Measurements from ENCODE around the gene RUNX1.
A peak's percentile ranks its signal among the peaks of the same experiment; 100 is the strongest.

Gene RUNX1

GRCh38 chr21:34857122-34857713 is 191.9 kb downstream of the RUNX1 start:
- no peak for TF ChIP-seq POLR2A (IDR thresholded peaks at IDR 0.05; ENCODE audit: low read depth, low read length)
- DNase-seq (ENCODE audit: insufficient read length, low spot score), result no peak
- no peak for FAIRE-seq

GRCh38 chr21:34852448-34852847 is 196.7 kb downstream of the RUNX1 start:
- no peak for TF ChIP-seq POLR2A (IDR thresholded peaks at IDR 0.05; ENCODE audit: low read depth, low read length)
- DNase-seq (ENCODE audit: insufficient read length, low spot score), result no peak

GRCh38 chr21:34850166-34850690 is 198.9 kb downstream of the RUNX1 start:
- no peak for TF ChIP-seq POLR2A (IDR thresholded peaks at IDR 0.05; ENCODE audit: low read depth, low read length)
- DNase-seq (ENCODE audit: insufficient read length, low spot score), result no peak
- no peak for FAIRE-seq

More at GRCh38 chr21:34852448-34852847, 196.7 kb downstream of the RUNX1 start:
- FAIRE-seq, result no peak

- DNase-seq (ENCODE audit: insufficient read length, low spot score), result no peak
- TF ChIP-seq POLR2A (IDR thresholded peaks at IDR 0.05; ENCODE audit: low read depth, low read length), result no peak
- no peak for FAIRE-seq
Measured at GRCh38 chr21:34846601-34847112, 202.4 kb downstream of the RUNX1 start.

GRCh38 chr21:34845521-34846451 is 203.3 kb downstream of the RUNX1 start:
- TF ChIP-seq POLR2A (IDR thresholded peaks at IDR 0.05; ENCODE audit: low read depth, low read length), result no peak
- FAIRE-seq, result no peak
- peak; percentile 42 for DNase-seq (ENCODE audit: insufficient read length, low spot score)

- no peak for DNase-seq (ENCODE audit: insufficient read length, low spot score)
- FAIRE-seq, result no peak
- TF ChIP-seq POLR2A (IDR thresholded peaks at IDR 0.05; ENCODE audit: low read depth, low read length), result no peak
Measured at GRCh38 chr21:34844924-34845238, 204.2 kb downstream of the RUNX1 start.

GRCh38 chr21:34844013-34844923 is 204.8 kb downstream of the RUNX1 start:
- DNase-seq (ENCODE audit: insufficient read length, low spot score) (no peak), FAIRE-seq (no peak)
- TF ChIP-seq POLR2A (IDR thresholded peaks at IDR 0.05; ENCODE audit: low read depth, low read length), result no peak

- FAIRE-seq, result no peak
- DNase-seq (ENCODE audit: insufficient read length, low spot score), result no peak
- TF ChIP-seq POLR2A (IDR thresholded peaks at IDR 0.05; ENCODE audit: low read depth, low read length), result no peak
Measured at GRCh38 chr21:34843562-34843961, 205.5 kb downstream of the RUNX1 start.

GRCh38 chr21:34841154-34841553 is 207.9 kb downstream of the RUNX1 start:
- DNase-seq (ENCODE audit: insufficient read length, low spot score) (no peak), FAIRE-seq (no peak)
- no peak for TF ChIP-seq POLR2A (IDR thresholded peaks at IDR 0.05; ENCODE audit: low read depth, low read length)

- FAIRE-seq (no peak), DNase-seq (ENCODE audit: insufficient read length, low spot score) (no peak)
- TF ChIP-seq POLR2A (IDR thresholded peaks at IDR 0.05; ENCODE audit: low read depth, low read length), result no peak
Measured at GRCh38 chr21:34840693-34841092, 208.4 kb downstream of the RUNX1 start.

- no peak for TF ChIP-seq POLR2A (IDR thresholded peaks at IDR 0.05; ENCODE audit: low read depth, low read length)
- no peak for FAIRE-seq
- no peak for DNase-seq (ENCODE audit: insufficient read length, low spot score)
Measured at GRCh38 chr21:34838956-34839820, 209.9 kb downstream of the RUNX1 start.

GRCh38 chr21:34836933-34837505 is 212.1 kb downstream of the RUNX1 start:
- FAIRE-seq (no peak), DNase-seq (ENCODE audit: insufficient read length, low spot score) (no peak)
- TF ChIP-seq POLR2A (IDR thresholded peaks at IDR 0.05; ENCODE audit: low read depth, low read length), result no peak
